ENCODE data around the gene ZCCHC10.

DNA sequence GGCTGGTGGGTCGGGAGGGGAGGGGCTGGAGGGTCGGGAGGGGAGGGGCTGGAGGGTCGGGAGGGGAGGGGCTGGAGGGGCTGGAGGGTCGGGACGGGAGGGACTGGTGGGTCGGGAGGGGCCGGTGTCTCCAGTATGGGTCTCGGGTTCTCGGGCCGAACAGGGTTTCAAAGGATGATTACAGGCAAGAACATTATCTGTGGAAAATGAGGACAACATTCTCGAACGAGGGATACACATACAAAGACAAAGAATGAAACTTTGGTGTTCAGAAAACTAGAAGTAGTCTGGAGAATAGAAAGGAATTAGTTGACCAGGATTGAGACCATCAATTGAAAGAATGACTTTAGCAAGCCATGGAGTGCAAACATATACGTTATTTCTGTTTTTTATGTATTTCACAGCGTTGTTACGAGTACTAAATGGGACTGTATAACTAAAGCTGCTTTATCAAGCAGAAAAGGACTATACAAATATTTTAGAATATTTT lies 360 bp upstream of the ZCCHC10 start:
- TF ChIP-seq CBFB (CRISPR knock-in tag; IDR thresholded peaks at IDR 0.05): no peak
- TF ChIP-seq NR2C2 (CRISPR knock-in tag; IDR thresholded peaks at IDR 0.05): no peak
- no peak for TF ChIP-seq NR2C2 (tag; IDR thresholded peaks at IDR 0.05)
- TF ChIP-seq POLR2A (conservative IDR thresholded peaks at IDR 0.05): no peak
- TF ChIP-seq, protein P1, sequence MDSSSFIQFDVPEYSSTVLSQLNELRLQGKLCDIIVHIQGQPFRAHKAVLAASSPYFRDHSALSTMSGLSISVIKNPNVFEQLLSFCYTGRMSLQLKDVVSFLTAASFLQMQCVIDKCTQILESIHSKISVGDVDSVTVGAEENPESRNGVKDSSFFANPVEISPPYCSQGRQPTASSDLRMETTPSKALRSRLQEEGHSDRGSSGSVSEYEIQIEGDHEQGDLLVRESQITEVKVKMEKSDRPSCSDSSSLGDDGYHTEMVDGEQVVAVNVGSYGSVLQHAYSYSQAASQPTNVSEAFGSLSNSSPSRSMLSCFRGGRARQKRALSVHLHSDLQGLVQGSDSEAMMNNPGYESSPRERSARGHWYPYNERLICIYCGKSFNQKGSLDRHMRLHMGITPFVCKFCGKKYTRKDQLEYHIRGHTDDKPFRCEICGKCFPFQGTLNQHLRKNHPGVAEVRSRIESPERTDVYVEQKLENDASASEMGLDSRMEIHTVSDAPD (CRISPR knock-in tag; IDR thresholded peaks at IDR 0.05): no peak
- no peak for TF ChIP-seq MTA1 (IDR thresholded peaks at IDR 0.05; ENCODE audit: borderline replicate concordance)
- no peak for TF ChIP-seq JUNB (CRISPR knock-in tag; conservative IDR thresholded peaks at IDR 0.05)
- no peak for TF ChIP-seq CTCF (IDR thresholded peaks at IDR 0.05 in 2 of 3, conservative IDR thresholded peaks at IDR 0.05 in 1 of 3; ENCODE audit: insufficient read depth in 2 of 3, low read depth in 1 of 3, low read length in 3 of 3)
- no peak for TF ChIP-seq NR2C1 (IDR thresholded peaks at IDR 0.05)
- TF ChIP-seq NR2C1 (tag; IDR thresholded peaks at IDR 0.05): no peak
- TF ChIP-seq EZH2 (IDR thresholded peaks at IDR 0.05; ENCODE audit: borderline replicate concordance, low read depth, low read length): no peak
